ENCODE measurements around the gene DZIP3.
"Not testable (repeated sequence)": the region's sequence is repeated elsewhere in the genome, so short reads cannot be mapped to it uniquely, and the experiment has no call there.

The DZIP3 gene

DNA sequence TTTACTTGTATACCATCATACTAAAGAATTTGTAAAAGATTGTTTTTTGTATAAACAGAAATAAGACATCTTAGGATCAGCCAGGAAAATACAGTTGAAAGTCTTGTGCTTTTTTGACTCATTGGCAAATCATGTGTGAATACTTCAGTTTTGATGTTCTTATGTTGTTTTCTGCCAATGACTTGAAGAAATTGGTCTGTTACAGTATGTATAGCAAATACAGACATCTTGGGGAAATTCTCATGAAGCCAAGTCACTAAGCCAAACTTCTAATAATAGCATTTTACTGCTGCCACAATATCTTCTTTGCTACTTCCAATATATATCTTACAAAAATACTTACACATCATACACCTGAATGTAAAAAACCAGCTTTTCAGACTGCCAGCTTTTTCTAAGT lies 83.2 kb downstream of the DZIP3 start:
- no peak overlapping the region for H3K4ac ChIP-seq (ENCODE audit: low read depth in 1 of 2, low read length in 2 of 2)
- H2BK120ac ChIP-seq (ENCODE audit: low read depth, low read length): no peak overlapping the region
- H3K4me1 ChIP-seq (ENCODE audit: control insufficient read depth, insufficient read depth, low read depth, low read length): no peaks in the 10 kb centered on the region
- H2AFZ ChIP-seq (ENCODE audit: low read depth, low read length): no peak overlapping the region
- no peak overlapping the region for H3K9ac ChIP-seq (ENCODE audit: low read length)
- H3K23ac ChIP-seq (ENCODE audit: low read length in 2 of 2): no peak overlapping the region
- no peaks in the 10 kb centered on the region for H3K27me3 ChIP-seq (ENCODE audit: control insufficient read depth in 1 of 2, insufficient read depth in 1 of 2, low read length in 2 of 2)
- peaks cover 0 to 11% of the 10 kb centered on the region in 2 experiments for H3K36me3 ChIP-seq (ENCODE audit: control insufficient read depth in 1 of 2, insufficient read depth in 2 of 2, low read depth in 1 of 2, low read length in 2 of 2)
- no peak overlapping the region for H3K4me2 ChIP-seq (ENCODE audit: low read length, poor library complexity, severe bottlenecking)
- H2BK5ac ChIP-seq (ENCODE audit: low read depth, low read length, poor library complexity, severe bottlenecking): no peak overlapping the region
- no peak overlapping the region for H4K91ac ChIP-seq (ENCODE audit: low read length)
- H2AK5ac ChIP-seq (ENCODE audit: low read length, severe bottlenecking): no peak overlapping the region
- no peak for DNase-seq
- no peak overlapping the region for H3K4me3 ChIP-seq (ENCODE audit: insufficient read depth in 1 of 2, low read depth in 1 of 2, low read length in 2 of 2)
- H3K79me1 ChIP-seq (replicated peaks; ENCODE audit: low read length, poor library complexity, severe bottlenecking): no peaks in the 10 kb centered on the region
- no peak overlapping the region for H3K14ac ChIP-seq (ENCODE audit: low read length in 2 of 2)
- H3K9me3 ChIP-seq (ENCODE audit: control insufficient read depth, low read length): no peaks in the 10 kb centered on the region
- H4K8ac ChIP-seq (ENCODE audit: low read length): no peak overlapping the region
- no peak overlapping the region for H3K18ac ChIP-seq (ENCODE audit: low read depth in 1 of 2, low read length in 2 of 2)
- H2BK12ac ChIP-seq (ENCODE audit: low read length in 2 of 2): no peak overlapping the region
- no peak overlapping the region for H2BK15ac ChIP-seq (ENCODE audit: low read depth, poor library complexity, severe bottlenecking)
- no peak overlapping the region for H3K27ac ChIP-seq (ENCODE audit: low read length, poor library complexity, severe bottlenecking)

GRCh38 chr3:108673988-108674661 lies 84.6 kb downstream of the DZIP3 start:
- no peaks in the 10 kb centered on the region for H3K9me3 ChIP-seq (ENCODE audit: control insufficient read depth, low read length)
- H2AFZ ChIP-seq (ENCODE audit: low read depth, low read length): no peak overlapping the region
- H3K4ac ChIP-seq (ENCODE audit: low read depth in 1 of 2, low read length in 2 of 2): no peak overlapping the region
- H3K14ac ChIP-seq (ENCODE audit: low read length in 2 of 2): no peak overlapping the region
- H4K91ac ChIP-seq (ENCODE audit: low read length): no peak overlapping the region
- H4K8ac ChIP-seq (ENCODE audit: low read length): no peak overlapping the region
- H3K79me1 ChIP-seq (replicated peaks; ENCODE audit: low read length, poor library complexity, severe bottlenecking): no peaks in the 10 kb centered on the region
- H3K4me2 ChIP-seq (ENCODE audit: low read length, poor library complexity, severe bottlenecking): no peak overlapping the region
- no peak overlapping the region for H3K27ac ChIP-seq (ENCODE audit: low read length, poor library complexity, severe bottlenecking)
- WGBS: 100% methylated on average over 1 of the region's 3 CpGs
- no peaks in the 10 kb centered on the region for H3K27me3 ChIP-seq (ENCODE audit: control insufficient read depth in 1 of 2, insufficient read depth in 1 of 2, low read length in 2 of 2)
- H3K4me3 ChIP-seq (ENCODE audit: insufficient read depth in 1 of 2, low read depth in 1 of 2, low read length in 2 of 2): no peak overlapping the region
- DNase-seq: no peak
- H2BK120ac ChIP-seq (ENCODE audit: low read depth, low read length): no peak overlapping the region
- no peak overlapping the region for H2BK5ac ChIP-seq (ENCODE audit: low read depth, low read length, poor library complexity, severe bottlenecking)
- no peaks in the 10 kb centered on the region for H3K4me1 ChIP-seq (ENCODE audit: control insufficient read depth, insufficient read depth, low read depth, low read length)
- no peak overlapping the region for H2BK12ac ChIP-seq (ENCODE audit: low read length in 2 of 2)
- H3K18ac ChIP-seq (ENCODE audit: low read depth in 1 of 2, low read length in 2 of 2): no peak overlapping the region
- H3K9ac ChIP-seq (ENCODE audit: low read length): no peak overlapping the region
- H3K23ac ChIP-seq (ENCODE audit: low read length in 2 of 2): no peak overlapping the region
- H2BK15ac ChIP-seq (ENCODE audit: low read depth, poor library complexity, severe bottlenecking): no peak overlapping the region
- H3K36me3 ChIP-seq (ENCODE audit: control insufficient read depth in 1 of 2, insufficient read depth in 2 of 2, low read depth in 1 of 2, low read length in 2 of 2): peaks cover 0 to 16% of the 10 kb centered on the region in 2 experiments
- H2AK5ac ChIP-seq (ENCODE audit: low read length, severe bottlenecking): no peak overlapping the region

GRCh38 chr3:108677811-108678210 lies 88.3 kb downstream of the DZIP3 start:
- Histone ChIP-seq H2AK5ac (ENCODE audit: low read length, severe bottlenecking) (no peak overlapping the region), H3K27me3 (ENCODE audit: control insufficient read depth in 1 of 2, insufficient read depth in 1 of 2, low read length in 2 of 2) (no peaks in the 10 kb centered on the region), H2BK12ac (ENCODE audit: low read length in 2 of 2) (no peak overlapping the region), H4K8ac (ENCODE audit: low read length) (no peak overlapping the region), H2BK120ac (ENCODE audit: low read depth, low read length) (no peak overlapping the region), H4K91ac (ENCODE audit: low read length) (no peak overlapping the region), H3K27ac (ENCODE audit: low read length, poor library complexity, severe bottlenecking) (no peak overlapping the region), H3K36me3 (ENCODE audit: control insufficient read depth in 1 of 2, insufficient read depth in 2 of 2, low read depth in 1 of 2, low read length in 2 of 2) (peaks cover 0 to 13% of the 10 kb centered on the region in 2 experiments), H2BK5ac (ENCODE audit: low read depth, low read length, poor library complexity, severe bottlenecking) (no peak overlapping the region), H2BK15ac (ENCODE audit: low read depth, poor library complexity, severe bottlenecking) (no peak overlapping the region), H3K23ac (ENCODE audit: low read length in 2 of 2) (no peak overlapping the region), H3K79me1 (replicated peaks; ENCODE audit: low read length, poor library complexity, severe bottlenecking) (no peaks in the 10 kb centered on the region), H3K4me2 (ENCODE audit: low read length, poor library complexity, severe bottlenecking) (no peak overlapping the region), H3K4me3 (ENCODE audit: insufficient read depth in 1 of 2, low read depth in 1 of 2, low read length in 2 of 2) (no peak overlapping the region), H3K14ac (ENCODE audit: low read length in 2 of 2) (no peak overlapping the region), H3K9ac (ENCODE audit: low read length) (no peak overlapping the region), H3K18ac (ENCODE audit: low read depth in 1 of 2, low read length in 2 of 2) (no peak overlapping the region), H2AFZ (ENCODE audit: low read depth, low read length) (no peak overlapping the region), H3K4ac (ENCODE audit: low read depth in 1 of 2, low read length in 2 of 2) (no peak overlapping the region), H3K9me3 (ENCODE audit: control insufficient read depth, low read length) (no peaks in the 10 kb centered on the region), H3K4me1 (ENCODE audit: control insufficient read depth, insufficient read depth, low read depth, low read length) (no peaks in the 10 kb centered on the region)
- DNase-seq: no peak
- WGBS: 60% methylated on average over 1 of the region's 1 CpG

GRCh38 chr3:108692286-108692685 lies 102.8 kb downstream of the DZIP3 start:
- H2AK5ac ChIP-seq (ENCODE audit: low read length, severe bottlenecking); H3K23ac ChIP-seq (ENCODE audit: low read length in 2 of 2); H3K27me3 ChIP-seq (ENCODE audit: control insufficient read depth in 1 of 2, insufficient read depth in 1 of 2, low read length in 2 of 2); H3K27ac ChIP-seq (ENCODE audit: low read length, poor library complexity, severe bottlenecking); H3K4ac ChIP-seq (ENCODE audit: low read depth in 1 of 2, low read length in 2 of 2); H4K91ac ChIP-seq (ENCODE audit: low read length); H3K4me2 ChIP-seq (ENCODE audit: low read length, poor library complexity, severe bottlenecking); H2BK120ac ChIP-seq (ENCODE audit: low read depth, low read length); H2BK15ac ChIP-seq (ENCODE audit: low read depth, poor library complexity, severe bottlenecking); H3K4me1 ChIP-seq (ENCODE audit: control insufficient read depth, insufficient read depth, low read depth, low read length); H3K9me3 ChIP-seq (ENCODE audit: control insufficient read depth, low read length); DNase-seq; H3K14ac ChIP-seq (ENCODE audit: low read length in 2 of 2); H3K4me3 ChIP-seq (ENCODE audit: insufficient read depth in 1 of 2, low read depth in 1 of 2, low read length in 2 of 2); H3K18ac ChIP-seq (ENCODE audit: low read depth in 1 of 2, low read length in 2 of 2); H3K9ac ChIP-seq (ENCODE audit: low read length); H2AFZ ChIP-seq (ENCODE audit: low read depth, low read length); H2BK5ac ChIP-seq (ENCODE audit: low read depth, low read length, poor library complexity, severe bottlenecking); H3K79me1 ChIP-seq (replicated peaks; ENCODE audit: low read length, poor library complexity, severe bottlenecking); H2BK12ac ChIP-seq (ENCODE audit: low read length in 2 of 2); H4K8ac ChIP-seq (ENCODE audit: low read length): not testable (repeated sequence)
- WGBS: 89% methylated on average over 2 of the region's 2 CpGs
- H3K36me3 ChIP-seq (ENCODE audit: control insufficient read depth in 1 of 2, insufficient read depth in 2 of 2, low read depth in 1 of 2, low read length in 2 of 2): peaks cover 0 to 41% of the 10 kb centered on the region in 2 experiments
